ENCODE data around the gene HIPK2.

The HIPK2 gene

DNA sequence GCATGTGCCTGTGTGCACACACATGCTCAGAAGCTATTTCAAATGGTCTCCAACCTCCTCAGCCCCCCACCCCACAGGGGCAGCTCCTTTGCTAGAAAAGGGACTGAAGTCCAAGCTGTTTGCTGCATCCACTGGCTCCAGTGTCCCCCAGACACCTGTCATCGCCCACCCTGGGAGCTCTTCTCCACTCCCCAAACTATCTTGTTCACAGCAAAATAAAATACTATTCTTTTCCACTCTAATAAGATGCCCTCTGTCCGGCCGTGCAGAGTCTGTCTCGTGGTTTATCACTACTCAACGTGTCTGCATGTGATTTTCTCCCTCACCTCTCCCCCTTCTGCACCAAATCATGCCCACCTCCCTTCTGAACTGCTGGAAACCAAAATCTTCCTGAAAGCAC, 25.6 kb downstream of the HIPK2 start:
- TF ChIP-seq, protein P1, sequence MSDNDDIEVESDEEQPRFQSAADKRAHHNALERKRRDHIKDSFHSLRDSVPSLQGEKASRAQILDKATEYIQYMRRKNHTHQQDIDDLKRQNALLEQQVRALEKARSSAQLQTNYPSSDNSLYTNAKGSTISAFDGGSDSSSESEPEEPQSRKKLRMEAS (IDR thresholded peaks at IDR 0.05), result no peak
- TF ChIP-seq TEAD4 (IDR thresholded peaks at IDR 0.05), result no peak
- TF ChIP-seq, protein P2, sequence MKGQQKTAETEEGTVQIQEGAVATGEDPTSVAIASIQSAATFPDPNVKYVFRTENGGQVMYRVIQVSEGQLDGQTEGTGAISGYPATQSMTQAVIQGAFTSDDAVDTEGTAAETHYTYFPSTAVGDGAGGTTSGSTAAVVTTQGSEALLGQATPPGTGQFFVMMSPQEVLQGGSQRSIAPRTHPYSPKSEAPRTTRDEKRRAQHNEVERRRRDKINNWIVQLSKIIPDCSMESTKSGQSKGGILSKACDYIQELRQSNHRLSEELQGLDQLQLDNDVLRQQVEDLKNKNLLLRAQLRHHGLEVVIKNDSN (IDR thresholded peaks at IDR 0.05), result no peak
- no peak for TF ChIP-seq YY1 (IDR thresholded peaks at IDR 0.05; ENCODE audit: low read depth)
- TF ChIP-seq TAF1 (IDR thresholded peaks at IDR 0.05; ENCODE audit: low read depth), result no peak
- TF ChIP-seq FOXM1 (IDR thresholded peaks at IDR 0.05; ENCODE audit: borderline replicate concordance, low read depth), result no peak
- no peak for TF ChIP-seq NFIC (IDR thresholded peaks at IDR 0.05)
- no peak for TF ChIP-seq CEBPB (IDR thresholded peaks at IDR 0.05)
- TF ChIP-seq EP300 (IDR thresholded peaks at IDR 0.05; ENCODE audit: borderline replicate concordance), result no peak
- TF ChIP-seq, protein P3, sequence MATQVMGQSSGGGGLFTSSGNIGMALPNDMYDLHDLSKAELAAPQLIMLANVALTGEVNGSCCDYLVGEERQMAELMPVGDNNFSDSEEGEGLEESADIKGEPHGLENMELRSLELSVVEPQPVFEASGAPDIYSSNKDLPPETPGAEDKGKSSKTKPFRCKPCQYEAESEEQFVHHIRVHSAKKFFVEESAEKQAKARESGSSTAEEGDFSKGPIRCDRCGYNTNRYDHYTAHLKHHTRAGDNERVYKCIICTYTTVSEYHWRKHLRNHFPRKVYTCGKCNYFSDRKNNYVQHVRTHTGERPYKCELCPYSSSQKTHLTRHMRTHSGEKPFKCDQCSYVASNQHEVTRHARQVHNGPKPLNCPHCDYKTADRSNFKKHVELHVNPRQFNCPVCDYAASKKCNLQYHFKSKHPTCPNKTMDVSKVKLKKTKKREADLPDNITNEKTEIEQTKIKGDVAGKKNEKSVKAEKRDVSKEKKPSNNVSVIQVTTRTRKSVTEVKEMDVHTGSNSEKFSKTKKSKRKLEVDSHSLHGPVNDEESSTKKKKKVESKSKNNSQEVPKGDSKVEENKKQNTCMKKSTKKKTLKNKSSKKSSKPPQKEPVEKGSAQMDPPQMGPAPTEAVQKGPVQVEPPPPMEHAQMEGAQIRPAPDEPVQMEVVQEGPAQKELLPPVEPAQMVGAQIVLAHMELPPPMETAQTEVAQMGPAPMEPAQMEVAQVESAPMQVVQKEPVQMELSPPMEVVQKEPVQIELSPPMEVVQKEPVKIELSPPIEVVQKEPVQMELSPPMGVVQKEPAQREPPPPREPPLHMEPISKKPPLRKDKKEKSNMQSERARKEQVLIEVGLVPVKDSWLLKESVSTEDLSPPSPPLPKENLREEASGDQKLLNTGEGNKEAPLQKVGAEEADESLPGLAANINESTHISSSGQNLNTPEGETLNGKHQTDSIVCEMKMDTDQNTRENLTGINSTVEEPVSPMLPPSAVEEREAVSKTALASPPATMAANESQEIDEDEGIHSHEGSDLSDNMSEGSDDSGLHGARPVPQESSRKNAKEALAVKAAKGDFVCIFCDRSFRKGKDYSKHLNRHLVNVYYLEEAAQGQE (IDR thresholded peaks at IDR 0.05; ENCODE audit: low read depth), result no peak
- TF ChIP-seq TCF12 (IDR thresholded peaks at IDR 0.05; ENCODE audit: low read depth), result no peak
- no peak for TF ChIP-seq ZBTB7A (IDR thresholded peaks at IDR 0.05; ENCODE audit: low read depth)
- TF ChIP-seq EGR1 (IDR thresholded peaks at IDR 0.05), result no peak
- TF ChIP-seq RAD21 (IDR thresholded peaks at IDR 0.05; ENCODE audit: low read depth), result no peak
- no peak for TF ChIP-seq CREB1 (IDR thresholded peaks at IDR 0.05; ENCODE audit: low read depth)

DNA sequence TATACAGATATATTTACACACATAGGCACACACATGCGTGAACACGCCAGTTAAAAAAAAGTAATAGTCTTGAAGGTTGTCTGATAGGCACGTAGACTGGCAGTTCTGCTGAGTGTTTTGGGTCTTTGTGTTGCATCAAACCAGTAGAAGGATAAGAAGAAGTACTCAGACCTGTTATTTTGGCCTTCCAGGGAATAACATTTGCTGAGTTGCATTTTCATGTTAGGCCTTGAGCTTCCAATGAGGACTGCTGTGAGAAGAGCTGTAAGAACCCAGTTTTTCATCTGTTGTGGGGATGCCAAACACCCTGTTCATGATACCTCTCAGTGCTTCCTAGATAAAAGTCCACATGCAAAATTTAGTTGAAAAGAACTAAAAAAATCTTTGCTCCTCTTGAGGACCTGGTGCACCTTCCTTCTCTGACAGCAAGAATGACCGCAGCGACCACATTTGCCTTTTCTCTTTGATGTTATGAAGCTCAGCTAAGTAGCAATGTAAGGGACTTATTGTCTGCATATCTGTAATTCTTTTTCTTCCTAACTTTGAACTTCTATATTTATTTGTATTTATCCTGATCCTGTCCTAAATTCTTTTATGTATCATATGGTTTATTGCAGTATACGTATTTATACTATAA, 27.2 kb downstream of the HIPK2 start:
- TF ChIP-seq CEBPB (IDR thresholded peaks at IDR 0.05) (no peak), RAD21 (IDR thresholded peaks at IDR 0.05; ENCODE audit: low read depth) (no peak)

DNA sequence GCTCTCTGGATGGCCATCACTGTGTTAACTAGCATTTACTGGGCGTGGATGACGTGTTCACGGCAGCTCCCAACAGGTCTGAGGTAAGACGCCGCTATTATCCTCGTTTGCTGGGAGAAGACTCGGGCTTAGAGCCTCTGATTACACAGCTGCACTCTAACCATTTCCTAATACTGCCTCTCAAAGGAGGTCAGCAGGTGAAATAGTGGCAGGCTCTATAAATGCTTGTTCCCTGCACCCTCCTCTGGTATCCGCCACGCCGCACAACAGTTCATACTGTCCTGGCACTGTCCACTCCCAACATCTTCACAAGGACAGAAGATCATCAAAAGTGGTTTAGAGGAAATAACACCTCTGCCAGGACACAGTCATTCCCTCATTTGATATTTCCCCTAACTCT, 28.3 kb downstream of the HIPK2 start:
- no peak for TF ChIP-seq TCF12 (IDR thresholded peaks at IDR 0.05; ENCODE audit: low read depth)
- no peak for TF ChIP-seq FOXM1 (IDR thresholded peaks at IDR 0.05; ENCODE audit: borderline replicate concordance, low read depth)
- no peak for TF ChIP-seq CREB1 (IDR thresholded peaks at IDR 0.05; ENCODE audit: low read depth)
- TF ChIP-seq NFIC (IDR thresholded peaks at IDR 0.05), result no peak
- TF ChIP-seq EP300 (IDR thresholded peaks at IDR 0.05; ENCODE audit: borderline replicate concordance), result no peak
- TF ChIP-seq EGR1 (IDR thresholded peaks at IDR 0.05), result no peak
- TF ChIP-seq TEAD4 (IDR thresholded peaks at IDR 0.05), result no peak
- TF ChIP-seq, protein P1 (IDR thresholded peaks at IDR 0.05), result no peak
- no peak for TF ChIP-seq YY1 (IDR thresholded peaks at IDR 0.05; ENCODE audit: low read depth)
- no peak for TF ChIP-seq CEBPB (IDR thresholded peaks at IDR 0.05)
- TF ChIP-seq, protein P2 (IDR thresholded peaks at IDR 0.05), result no peak
- TF ChIP-seq RAD21 (IDR thresholded peaks at IDR 0.05; ENCODE audit: low read depth), result no peak
- TF ChIP-seq, protein P3 (IDR thresholded peaks at IDR 0.05; ENCODE audit: low read depth), result no peak
- TF ChIP-seq TAF1 (IDR thresholded peaks at IDR 0.05; ENCODE audit: low read depth), result no peak
- TF ChIP-seq ZBTB7A (IDR thresholded peaks at IDR 0.05; ENCODE audit: low read depth), result no peak

DNA sequence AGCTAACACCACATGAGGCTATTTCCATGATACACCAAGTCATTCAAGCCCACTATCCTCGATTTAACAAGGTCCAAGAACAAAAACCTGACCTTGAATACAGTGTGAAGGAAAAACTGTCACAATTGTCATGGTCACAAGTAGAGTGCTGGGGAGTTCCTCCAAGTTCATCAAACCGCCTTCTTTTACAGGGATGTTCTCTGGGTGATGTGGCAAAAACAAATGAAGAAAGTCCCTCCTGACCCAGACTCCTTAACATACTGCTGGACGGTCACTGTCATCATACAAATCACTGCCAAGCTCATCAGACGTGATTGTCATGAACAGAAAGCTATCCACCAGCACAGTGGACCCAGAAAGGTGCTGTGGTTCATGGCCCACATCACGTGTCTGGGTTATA, 28.9 kb downstream of the HIPK2 start:
- no peak for TF ChIP-seq NFIC (IDR thresholded peaks at IDR 0.05)
- TF ChIP-seq CREB1 (IDR thresholded peaks at IDR 0.05; ENCODE audit: low read depth), result no peak
- TF ChIP-seq, protein P1 (IDR thresholded peaks at IDR 0.05), result no peak
- no peak for TF ChIP-seq EGR1 (IDR thresholded peaks at IDR 0.05)
- TF ChIP-seq, protein P3 (IDR thresholded peaks at IDR 0.05; ENCODE audit: low read depth), result no peak
- TF ChIP-seq RAD21 (IDR thresholded peaks at IDR 0.05; ENCODE audit: low read depth), result no peak
- no peak for TF ChIP-seq FOXM1 (IDR thresholded peaks at IDR 0.05; ENCODE audit: borderline replicate concordance, low read depth)
- TF ChIP-seq YY1 (IDR thresholded peaks at IDR 0.05; ENCODE audit: low read depth), result no peak
- no peak for TF ChIP-seq CEBPB (IDR thresholded peaks at IDR 0.05)
- TF ChIP-seq EP300 (IDR thresholded peaks at IDR 0.05; ENCODE audit: borderline replicate concordance), result no peak
